ENCODE data around the gene PIGZ. TPM values are rescaled to one million over a fixed set of nuclear protein-coding genes. Genes with fewer than 3 reads are reported as not detected.

Gene PIGZ
- total RNA-seq, 1 donor from 2014 or later, result 9.8 TPM

DNA sequence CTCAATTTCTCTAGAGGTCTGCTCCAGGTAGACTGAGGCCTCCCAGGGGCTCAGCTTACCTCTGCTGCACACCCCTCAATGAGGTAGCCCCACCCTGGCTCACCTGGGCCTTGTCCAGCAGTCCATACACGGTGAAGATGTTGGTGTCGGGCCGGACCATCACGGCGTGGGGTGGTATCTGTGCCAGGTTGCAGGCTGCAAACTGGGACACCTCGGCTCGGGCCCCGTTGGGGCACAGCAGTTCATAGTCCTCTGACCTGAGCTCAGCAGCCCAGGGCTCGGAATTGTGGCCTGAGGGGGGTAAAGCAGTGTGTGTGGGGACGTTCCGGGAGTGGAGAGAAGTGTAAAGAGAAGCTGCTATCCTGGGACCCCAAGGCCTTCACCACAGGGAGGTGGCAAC lies 37.8 kb upstream of the PIGZ start:
- TF ChIP-seq POLR2A (IDR thresholded peaks at IDR 0.05) (no peak), POLR2AphosphoS5 (IDR thresholded peaks at IDR 0.05; ENCODE audit: insufficient read depth in 1 of 2, low read depth in 1 of 2) (no peak)
- TF ChIP-seq, protein P1, sequence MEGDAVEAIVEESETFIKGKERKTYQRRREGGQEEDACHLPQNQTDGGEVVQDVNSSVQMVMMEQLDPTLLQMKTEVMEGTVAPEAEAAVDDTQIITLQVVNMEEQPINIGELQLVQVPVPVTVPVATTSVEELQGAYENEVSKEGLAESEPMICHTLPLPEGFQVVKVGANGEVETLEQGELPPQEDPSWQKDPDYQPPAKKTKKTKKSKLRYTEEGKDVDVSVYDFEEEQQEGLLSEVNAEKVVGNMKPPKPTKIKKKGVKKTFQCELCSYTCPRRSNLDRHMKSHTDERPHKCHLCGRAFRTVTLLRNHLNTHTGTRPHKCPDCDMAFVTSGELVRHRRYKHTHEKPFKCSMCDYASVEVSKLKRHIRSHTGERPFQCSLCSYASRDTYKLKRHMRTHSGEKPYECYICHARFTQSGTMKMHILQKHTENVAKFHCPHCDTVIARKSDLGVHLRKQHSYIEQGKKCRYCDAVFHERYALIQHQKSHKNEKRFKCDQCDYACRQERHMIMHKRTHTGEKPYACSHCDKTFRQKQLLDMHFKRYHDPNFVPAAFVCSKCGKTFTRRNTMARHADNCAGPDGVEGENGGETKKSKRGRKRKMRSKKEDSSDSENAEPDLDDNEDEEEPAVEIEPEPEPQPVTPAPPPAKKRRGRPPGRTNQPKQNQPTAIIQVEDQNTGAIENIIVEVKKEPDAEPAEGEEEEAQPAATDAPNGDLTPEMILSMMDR (IDR thresholded peaks at IDR 0.05), result no peak
- DNase-seq (ENCODE audit: extremely low spot score in 2 of 2), result no peak
- Histone ChIP-seq H3K36me3 (no peaks in the 10 kb centered on the region), H3K27ac (no peak overlapping the region), H3K4me3 (no peak overlapping the region), H3K4me1 (peaks cover 20% of the 10 kb centered on the region), H3K9me3 (no peaks in the 10 kb centered on the region), H3K27me3 (no peaks in the 10 kb centered on the region)
- intact Hi-C loops (cut with DNase I), result loop anchor here (10.0 kb wide), 1 partner anchor 178 kb away; no protein-coding TSS in a partner anchor

DNA sequence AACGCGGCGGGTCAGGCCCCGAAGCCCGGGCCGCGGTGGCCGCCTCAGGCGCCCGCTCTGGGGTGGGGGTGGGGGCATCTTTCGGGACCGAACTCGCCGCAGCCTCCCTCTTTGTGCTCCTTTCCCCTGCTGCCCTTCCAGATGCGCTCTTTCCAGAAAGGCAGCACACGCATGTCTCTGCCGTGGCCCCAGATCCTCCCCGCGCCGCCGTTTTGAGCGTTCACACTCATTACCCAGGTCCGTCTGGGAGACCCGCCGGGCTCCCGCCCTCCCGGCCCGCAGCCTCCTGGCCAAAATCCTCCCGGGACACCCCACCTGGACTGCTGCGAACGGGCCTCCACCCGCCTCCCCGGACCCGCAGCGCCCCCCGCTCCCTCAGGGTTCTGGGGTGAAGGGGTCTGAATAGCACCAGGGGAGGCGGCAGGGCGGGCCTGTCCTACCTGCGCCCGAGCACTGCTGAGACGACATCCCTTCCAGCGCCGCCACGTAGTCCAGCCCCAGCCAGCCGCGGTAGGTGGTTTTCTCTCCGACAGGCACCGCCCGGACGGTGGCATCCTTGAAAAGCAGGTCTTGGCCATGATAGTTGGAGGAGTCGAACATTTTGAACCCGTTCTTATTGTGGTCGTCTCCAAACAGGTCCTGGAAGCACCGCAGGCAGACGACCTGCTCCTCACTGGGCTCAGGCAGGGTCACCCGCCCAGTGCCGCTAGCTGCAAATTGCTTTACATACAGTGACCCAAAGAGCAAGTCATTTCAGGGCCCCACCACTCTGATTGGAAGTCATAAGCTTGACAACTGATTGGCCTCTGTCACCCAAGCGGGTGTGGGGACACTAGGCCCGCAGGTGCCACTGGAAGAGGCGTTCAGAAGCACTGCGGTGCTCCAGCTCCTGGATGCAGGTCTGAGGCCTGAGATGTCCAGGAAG lies 35.1 kb upstream of the PIGZ start:
- no peaks in the 10 kb centered on the region for H3K27me3 ChIP-seq
- H3K27ac ChIP-seq, result peak overlapping the region; percentile 96
- intact Hi-C loops (cut with DNase I), result loop anchor here (10.0 kb wide), 1 partner anchor 181 kb away; no protein-coding TSS in a partner anchor
- peak overlapping the region; percentile 59 to 66 for H3K4me3 ChIP-seq
- no peak for DNase-seq (ENCODE audit: extremely low spot score in 2 of 2)
- peaks cover 20% of the 10 kb centered on the region for H3K4me1 ChIP-seq
- H3K36me3 ChIP-seq, result no peaks in the 10 kb centered on the region
- TF ChIP-seq POLR2A (IDR thresholded peaks at IDR 0.05) (no peak), POLR2AphosphoS5 (IDR thresholded peaks at IDR 0.05; ENCODE audit: insufficient read depth in 1 of 2, low read depth in 1 of 2) (peak in 1 of 2 donors; percentile 21)
- no peaks in the 10 kb centered on the region for H3K9me3 ChIP-seq

DNA sequence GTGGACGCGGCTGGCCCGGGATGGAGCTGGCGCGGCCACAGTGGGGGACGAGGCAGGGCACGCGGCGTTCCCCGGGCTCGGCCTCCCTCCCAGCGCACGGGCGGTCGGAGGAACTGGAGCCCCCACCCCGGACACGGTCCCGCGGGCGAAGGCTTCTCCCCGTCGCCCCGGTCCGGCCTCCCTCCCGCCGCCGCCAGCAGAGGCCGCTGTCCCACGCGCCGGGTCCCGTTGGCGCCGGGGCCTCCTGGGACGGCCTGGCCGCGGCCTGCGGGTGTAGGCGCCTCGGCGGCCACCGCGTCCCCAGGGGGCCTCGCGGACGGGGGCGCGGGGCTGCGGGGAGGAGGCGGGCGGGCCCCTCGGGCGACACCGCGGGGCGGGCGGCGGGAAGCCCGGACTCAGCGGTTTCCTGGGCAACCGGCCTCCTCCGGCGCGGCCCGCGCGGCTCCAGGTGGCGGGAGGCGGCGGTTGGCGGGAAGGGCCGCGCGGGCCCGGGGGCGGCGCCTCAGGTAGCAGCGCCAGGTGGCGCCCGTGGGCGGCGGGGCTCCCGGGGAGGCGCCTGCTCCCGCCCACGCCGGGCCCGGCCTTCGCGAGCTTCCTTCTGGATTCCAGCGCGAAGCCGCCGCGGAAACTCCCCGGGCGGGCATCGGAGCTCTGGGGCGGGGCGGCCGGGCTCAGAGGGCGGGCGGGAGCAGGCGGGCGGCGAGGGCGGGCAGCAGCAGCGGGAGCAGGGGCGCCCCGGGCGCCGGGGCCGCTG lies 34.2 kb upstream of the PIGZ start:
- TF ChIP-seq POLR2AphosphoS5 (IDR thresholded peaks at IDR 0.05; ENCODE audit: insufficient read depth in 1 of 2, low read depth in 1 of 2), result no peak
- no peak for TF ChIP-seq POLR2A (IDR thresholded peaks at IDR 0.05)
- TF ChIP-seq, protein P1 (IDR thresholded peaks at IDR 0.05), result peak; percentile 64 to 72 (median 66)
- DNase-seq (ENCODE audit: extremely low spot score in 2 of 2), result no peak
- H3K4me1 ChIP-seq, result peaks cover 20% of the 10 kb centered on the region
- intact Hi-C loops (cut with DNase I), result loop anchor here (10.0 kb wide), 1 partner anchor 182 kb away; no protein-coding TSS in a partner anchor
- peak overlapping the region; percentile 96 for H3K27ac ChIP-seq
- no peaks in the 10 kb centered on the region for H3K9me3 ChIP-seq
- H3K27me3 ChIP-seq, result no peaks in the 10 kb centered on the region
- peak overlapping the region; percentile 59 to 66 for H3K4me3 ChIP-seq
- no peaks in the 10 kb centered on the region for H3K36me3 ChIP-seq

DNA sequence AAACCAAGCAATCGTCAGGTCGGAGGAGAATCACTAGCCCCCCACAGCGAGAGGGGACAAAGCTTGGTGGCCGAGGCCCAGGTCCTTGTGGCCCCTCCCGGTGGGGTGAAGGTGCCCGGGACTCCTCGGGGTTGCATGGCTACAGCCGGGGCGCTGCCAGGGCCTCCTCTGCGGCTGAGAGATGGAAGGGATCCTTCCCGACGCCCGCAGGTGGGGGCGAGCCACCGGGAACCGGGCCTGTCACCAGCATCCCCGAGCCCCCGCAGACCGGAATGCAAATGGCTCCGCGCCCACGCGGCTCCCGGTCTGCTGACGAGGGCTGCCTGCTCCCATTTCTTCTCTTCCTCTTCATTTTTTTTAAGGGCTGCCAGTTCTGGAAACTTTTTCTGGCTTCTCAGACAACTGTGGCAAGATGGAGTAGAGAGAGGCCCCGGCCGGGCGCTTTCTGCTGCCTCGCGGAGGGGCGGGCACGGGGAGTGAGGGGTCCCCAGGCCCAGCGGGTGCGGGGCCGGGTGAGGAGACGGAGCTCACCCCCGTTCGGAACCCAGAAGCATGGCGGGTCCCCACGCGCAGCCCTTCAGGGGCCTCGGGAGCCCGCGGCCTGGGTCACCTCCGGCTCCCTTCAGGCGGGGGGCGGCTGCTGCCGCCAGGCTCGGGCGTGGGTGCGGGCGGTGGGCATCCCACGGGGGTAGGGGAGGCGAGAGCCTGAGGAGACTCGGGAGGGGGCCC lies 33.5 kb upstream of the PIGZ start:
- Histone ChIP-seq H3K4me1 (peaks cover 20% of the 10 kb centered on the region), H3K27ac (peak overlapping the region; percentile 96), H3K36me3 (no peaks in the 10 kb centered on the region), H3K4me3 (peak overlapping the region; percentile 59 to 66), H3K9me3 (no peaks in the 10 kb centered on the region), H3K27me3 (no peaks in the 10 kb centered on the region)
- TF ChIP-seq POLR2A (IDR thresholded peaks at IDR 0.05), result no peak
- TF ChIP-seq POLR2AphosphoS5 (IDR thresholded peaks at IDR 0.05; ENCODE audit: insufficient read depth in 1 of 2, low read depth in 1 of 2), result peak in 1 of 2 donors; percentile 16
- intact Hi-C loops (cut with DNase I), result loop anchor here (10.0 kb wide), 1 partner anchor 183 kb away; no protein-coding TSS in a partner anchor
- no peak for DNase-seq (ENCODE audit: extremely low spot score in 2 of 2)

DNA sequence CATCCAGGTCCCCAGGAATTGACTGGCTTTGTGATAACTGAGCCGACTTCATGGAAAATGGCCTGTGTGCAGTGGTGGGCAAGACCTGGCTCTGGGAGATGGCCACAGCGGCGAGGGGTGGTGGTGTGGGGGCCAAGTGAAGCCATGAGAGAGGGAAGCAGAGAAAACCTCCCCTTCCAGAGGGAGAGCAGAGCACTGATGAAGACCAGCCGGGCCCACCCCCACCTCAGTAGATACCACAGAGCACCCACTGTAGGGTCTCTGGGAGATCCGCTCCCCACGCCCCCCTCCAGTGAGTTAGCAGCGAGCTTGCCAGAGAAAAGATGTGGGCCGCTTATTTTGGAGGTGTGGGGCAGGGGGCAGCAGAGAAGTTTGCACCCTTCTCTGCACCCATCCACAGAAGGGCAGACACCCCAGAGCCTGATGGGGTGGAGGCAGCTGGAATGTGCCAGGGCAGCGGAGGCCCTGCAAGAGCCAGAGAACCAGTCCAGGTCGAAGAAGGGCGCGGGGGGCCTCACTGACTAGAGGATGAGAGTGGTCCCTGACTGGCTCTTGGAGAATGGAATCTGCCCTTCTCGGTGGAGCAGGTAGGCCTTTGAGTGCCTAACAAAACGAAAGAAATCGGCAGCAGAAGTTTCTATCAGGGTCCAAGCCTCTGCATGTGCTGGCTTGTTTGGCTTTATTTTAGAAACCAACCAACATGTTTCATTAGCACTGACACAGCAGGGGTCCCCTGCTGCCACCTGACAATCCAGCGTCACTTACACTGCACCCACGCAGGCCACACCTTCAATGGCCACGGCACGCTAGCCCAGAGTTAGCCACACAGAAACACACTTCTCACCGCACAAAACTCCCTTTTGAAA lies 32.7 kb upstream of the PIGZ start:
- H3K27me3 ChIP-seq, result no peaks in the 10 kb centered on the region
- DNase-seq (ENCODE audit: extremely low spot score in 2 of 2), result no peak
- peaks cover 20% of the 10 kb centered on the region for H3K4me1 ChIP-seq
- intact Hi-C loops (cut with DNase I), result loop anchor here (10.0 kb wide), 1 partner anchor 183 kb away; no protein-coding TSS in a partner anchor
- H3K36me3 ChIP-seq, result no peaks in the 10 kb centered on the region
- peak overlapping the region in 1 of 2 donors; percentile 66 for H3K4me3 ChIP-seq
- H3K27ac ChIP-seq, result peak overlapping the region; percentile 96
- TF ChIP-seq, protein P1 (IDR thresholded peaks at IDR 0.05), result no peak
- TF ChIP-seq POLR2AphosphoS5 (IDR thresholded peaks at IDR 0.05; ENCODE audit: insufficient read depth in 1 of 2, low read depth in 1 of 2), result no peak
- no peak for TF ChIP-seq POLR2A (IDR thresholded peaks at IDR 0.05)
- no peaks in the 10 kb centered on the region for H3K9me3 ChIP-seq
